Measurements from ENCODE around the gene KDM4C.

The KDM4C gene

GRCh38 chr9:6852243-6852963 is 94.6 kb downstream of the KDM4C start:
- in situ Hi-C loops (cut with MboI; ENCODE audit: low sequenced_read_pairs) = no loop called here

DNA sequence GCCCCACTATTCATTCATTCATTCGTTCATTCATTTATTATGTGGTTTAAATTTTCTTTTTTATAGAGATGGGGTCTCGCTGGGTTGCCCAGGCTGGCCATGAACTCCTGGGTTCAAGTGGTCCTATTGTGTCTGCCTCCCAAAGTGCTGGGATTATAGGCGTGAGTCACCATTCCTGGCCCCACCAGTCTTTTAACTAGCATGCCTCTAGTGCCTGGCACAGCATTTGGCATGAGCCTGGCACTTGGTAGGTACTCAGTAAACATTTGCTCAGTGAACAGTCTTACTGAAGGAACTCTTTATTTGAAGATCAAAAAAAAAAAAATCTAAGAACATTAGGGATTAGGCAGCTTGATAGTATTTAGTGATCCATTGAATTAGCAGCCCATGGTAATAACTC is 98.1 kb downstream of the KDM4C start:
- in situ Hi-C loops (cut with MboI; ENCODE audit: low sequenced_read_pairs) = no loop called here

GRCh38 chr9:6864102-6864501 is 106.3 kb downstream of the KDM4C start:
- in situ Hi-C loops (cut with MboI; ENCODE audit: low sequenced_read_pairs) = no loop called here

- in situ Hi-C loops (cut with MboI; ENCODE audit: low sequenced_read_pairs) = no loop called here
Measured at GRCh38 chr9:6869081-6869948, 111.5 kb downstream of the KDM4C start.

- in situ Hi-C loops (cut with MboI; ENCODE audit: low sequenced_read_pairs) = no loop called here
Measured at GRCh38 chr9:6870149-6870548, 112.4 kb downstream of the KDM4C start.

DNA sequence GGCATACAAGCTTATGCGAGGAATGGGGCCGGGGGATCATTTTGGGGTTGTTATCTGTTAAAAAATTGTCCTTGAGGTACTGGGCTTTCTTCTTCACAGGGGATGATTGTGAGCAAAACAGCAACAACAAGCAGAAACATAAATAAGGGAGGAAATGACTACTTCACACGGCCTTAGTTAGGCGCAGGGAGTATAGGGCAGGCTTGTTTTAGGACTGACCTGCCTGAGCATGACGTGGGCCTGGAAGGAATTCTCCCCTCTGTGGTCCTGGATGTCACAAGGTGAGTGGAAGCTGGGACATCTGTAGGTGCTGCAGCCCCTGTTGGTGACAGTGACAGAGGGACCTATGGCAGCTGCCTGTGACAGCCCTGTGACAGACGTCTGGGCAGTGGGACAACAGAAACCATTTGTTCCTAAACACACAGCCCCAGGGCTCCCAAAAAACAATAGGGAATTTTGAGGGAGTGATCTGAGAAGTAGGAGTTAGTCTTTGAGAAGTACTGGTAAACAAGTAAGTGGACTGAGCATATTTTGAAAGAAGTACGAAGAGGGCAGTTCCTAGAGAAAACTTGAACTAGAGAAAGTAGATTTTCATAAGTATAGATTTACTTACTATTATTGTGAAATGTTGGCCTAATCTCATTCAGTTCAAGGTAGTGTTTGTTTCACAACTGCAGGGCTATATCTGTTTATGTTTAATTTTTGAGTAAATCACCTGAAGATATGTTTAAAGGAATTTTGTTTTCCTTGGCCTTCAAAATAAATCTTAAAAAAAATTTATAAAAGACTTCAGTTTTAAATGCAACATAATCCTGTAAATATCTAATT is 113.1 kb downstream of the KDM4C start:
- in situ Hi-C loops (cut with MboI; ENCODE audit: low sequenced_read_pairs) = no loop called here

- in situ Hi-C loops (cut with MboI; ENCODE audit: low sequenced_read_pairs) = no loop called here
Measured at GRCh38 chr9:6873857-6874256, 116.1 kb downstream of the KDM4C start.

DNA sequence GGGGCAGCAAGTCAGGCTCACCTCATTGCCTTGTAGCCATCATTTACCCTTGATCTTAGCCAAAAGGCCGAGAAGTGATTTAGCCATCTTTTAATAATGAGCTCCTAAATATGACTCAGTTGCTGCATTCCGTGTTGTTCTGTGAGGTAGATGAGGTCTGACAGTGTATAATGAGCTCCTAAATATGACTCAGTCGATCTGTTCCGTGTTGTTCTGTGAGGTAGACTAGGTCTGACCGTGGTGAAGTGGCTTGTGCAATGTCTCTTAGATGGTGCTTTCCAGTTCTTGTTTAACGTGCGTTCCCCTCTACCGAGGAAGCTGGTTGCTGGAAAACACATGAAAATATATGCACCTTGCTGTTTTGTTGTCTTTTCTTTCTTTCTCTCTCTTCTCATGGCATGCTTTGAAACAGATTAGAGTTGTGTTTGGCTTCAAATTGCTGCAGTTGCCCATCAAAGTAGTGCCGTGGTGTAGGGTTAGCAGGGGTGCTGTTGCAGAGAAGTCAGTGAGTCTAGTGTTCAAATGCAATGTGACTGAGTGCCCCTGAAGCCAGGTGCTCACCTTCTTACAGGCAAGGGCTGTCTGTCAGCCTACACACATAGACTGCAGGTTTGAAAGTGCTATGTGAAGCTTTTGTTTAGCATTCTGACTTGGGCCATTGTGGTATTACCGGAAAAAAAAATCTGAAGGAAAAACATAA is 118.6 kb downstream of the KDM4C start:
- in situ Hi-C loops (cut with MboI; ENCODE audit: low sequenced_read_pairs) = no loop called here

DNA sequence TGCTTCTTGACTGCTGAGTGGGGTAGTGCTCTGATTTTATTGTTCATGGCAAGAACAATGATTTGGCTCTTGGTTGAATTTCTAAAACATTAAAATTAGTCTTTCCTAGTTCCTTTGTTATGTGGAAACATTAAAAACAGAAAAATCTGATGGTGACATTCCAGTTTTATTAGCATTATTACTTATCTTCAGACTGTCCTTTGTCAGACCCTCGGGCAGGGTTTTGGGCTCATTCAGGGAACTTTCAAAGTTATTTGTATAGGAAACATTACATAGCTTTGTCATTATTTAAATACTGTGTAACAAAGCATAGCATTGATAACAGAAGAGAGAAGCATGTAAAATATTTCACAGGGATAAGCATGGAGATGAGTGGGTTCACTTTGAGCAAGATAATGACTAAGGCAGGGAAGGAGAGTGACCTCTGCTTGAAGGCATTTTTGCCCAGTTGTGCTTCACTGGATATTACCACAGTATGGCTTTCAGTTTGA is 119.9 kb downstream of the KDM4C start:
- in situ Hi-C loops (cut with MboI; ENCODE audit: low sequenced_read_pairs) = no loop called here

DNA sequence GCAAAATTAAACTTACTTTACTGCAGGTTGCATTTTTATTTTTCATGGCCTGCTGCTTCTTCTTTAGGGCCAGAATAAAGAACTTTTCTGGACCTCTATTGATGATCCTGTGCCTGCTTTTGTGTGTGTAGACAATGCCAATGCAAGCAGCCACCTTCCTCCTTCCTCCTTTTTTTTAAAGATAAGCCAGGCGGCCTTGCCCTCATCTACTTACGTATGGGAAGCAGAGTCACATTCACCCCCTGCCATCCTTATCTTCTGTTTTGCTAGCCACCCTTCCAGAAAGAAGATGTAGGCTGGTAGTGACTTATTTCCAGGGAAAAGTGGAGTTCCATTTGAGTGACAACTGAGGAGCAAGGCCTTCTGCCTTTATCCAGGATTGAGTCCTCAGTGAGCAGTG is 122.9 kb downstream of the KDM4C start:
- in situ Hi-C loops (cut with MboI; ENCODE audit: low sequenced_read_pairs) = no loop called here

DNA sequence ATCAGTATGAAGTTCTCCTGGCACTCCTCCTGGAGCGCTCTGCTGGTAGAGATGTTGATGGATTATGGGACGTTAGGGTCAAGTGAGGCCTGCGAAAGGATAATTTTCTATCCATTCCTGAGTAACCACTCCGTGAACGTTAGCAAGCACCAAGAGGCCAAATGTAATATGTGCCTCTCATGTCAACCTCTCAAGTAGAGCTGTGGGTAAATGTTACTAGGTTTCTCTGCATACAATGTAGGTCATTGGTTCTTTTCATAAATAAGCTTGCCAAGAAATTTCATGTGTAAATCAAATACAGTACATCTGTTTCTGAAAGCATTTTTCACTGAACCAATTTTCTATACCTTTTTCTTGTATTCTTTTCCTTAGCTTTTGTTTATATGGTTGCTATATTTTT is 126.3 kb downstream of the KDM4C start:
- in situ Hi-C loops (cut with MboI; ENCODE audit: low sequenced_read_pairs) = no loop called here

GRCh38 chr9:6884990-6885389 is 127.2 kb downstream of the KDM4C start:
- in situ Hi-C loops (cut with MboI; ENCODE audit: low sequenced_read_pairs) = no loop called here

- in situ Hi-C loops (cut with MboI; ENCODE audit: low sequenced_read_pairs) = no loop called here
Measured at GRCh38 chr9:6887051-6887450, 129.3 kb downstream of the KDM4C start.

GRCh38 chr9:6889868-6890267 is 132.1 kb downstream of the KDM4C start:
- in situ Hi-C loops (cut with MboI; ENCODE audit: low sequenced_read_pairs) = no loop called here

DNA sequence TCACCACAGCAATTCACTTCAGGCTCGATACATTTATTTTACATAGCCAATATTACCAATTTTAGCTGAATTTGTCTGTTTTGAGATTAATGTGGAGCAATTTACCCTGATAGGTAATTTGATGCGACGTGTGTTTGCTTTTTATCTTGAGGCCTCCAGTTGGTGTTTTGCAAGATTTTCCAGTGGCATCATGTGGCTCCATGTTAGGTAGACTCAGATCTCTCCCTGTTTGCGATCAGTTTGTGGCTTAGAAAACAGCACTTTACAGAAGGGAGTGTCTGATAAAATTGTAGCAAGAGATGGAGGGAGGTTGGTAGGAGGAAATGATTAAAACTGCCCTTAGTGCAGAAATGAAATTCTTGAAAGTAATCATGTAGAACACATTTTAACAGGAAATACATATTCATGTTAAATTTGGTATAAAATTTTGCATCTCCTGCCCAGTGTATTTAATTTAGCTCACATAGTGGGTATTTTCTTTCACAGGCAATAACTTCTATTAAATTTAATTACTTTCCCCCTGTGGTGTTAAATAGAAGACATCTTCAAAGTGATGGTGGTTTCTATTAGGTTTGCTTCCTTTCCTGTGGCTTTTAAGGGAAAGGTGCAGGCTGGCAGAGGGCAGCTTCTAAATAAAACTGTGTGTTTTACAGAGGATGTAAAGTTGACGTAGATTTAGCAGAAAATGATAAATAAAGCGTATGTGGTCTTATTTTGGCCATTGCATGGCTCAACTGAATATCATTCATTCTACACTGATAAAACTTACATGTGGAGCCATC is 135.8 kb downstream of the KDM4C start:
- in situ Hi-C loops (cut with MboI; ENCODE audit: low sequenced_read_pairs) = no loop called here

GRCh38 chr9:6894135-6894534 is 136.4 kb downstream of the KDM4C start:
- in situ Hi-C loops (cut with MboI; ENCODE audit: low sequenced_read_pairs) = no loop called here

DNA sequence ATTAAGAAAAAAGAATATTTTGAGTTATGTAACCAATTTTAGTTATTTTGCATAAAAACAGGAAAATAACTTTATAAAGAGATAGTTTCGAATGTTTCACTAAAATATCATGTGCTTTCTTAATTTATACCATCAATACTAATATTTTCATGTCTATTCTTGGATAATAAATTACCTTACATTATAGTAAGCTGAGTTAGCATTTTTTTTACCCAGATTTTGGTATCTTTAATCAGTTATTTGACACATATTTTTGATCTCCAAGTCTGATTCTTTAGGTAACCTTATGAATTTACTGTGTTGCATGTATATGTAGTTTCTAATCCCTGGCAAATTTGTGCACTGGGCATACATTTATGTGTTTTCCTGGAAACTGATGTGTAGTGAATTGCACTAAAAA is 138.0 kb downstream of the KDM4C start:
- in situ Hi-C loops (cut with MboI; ENCODE audit: low sequenced_read_pairs) = no loop called here

DNA sequence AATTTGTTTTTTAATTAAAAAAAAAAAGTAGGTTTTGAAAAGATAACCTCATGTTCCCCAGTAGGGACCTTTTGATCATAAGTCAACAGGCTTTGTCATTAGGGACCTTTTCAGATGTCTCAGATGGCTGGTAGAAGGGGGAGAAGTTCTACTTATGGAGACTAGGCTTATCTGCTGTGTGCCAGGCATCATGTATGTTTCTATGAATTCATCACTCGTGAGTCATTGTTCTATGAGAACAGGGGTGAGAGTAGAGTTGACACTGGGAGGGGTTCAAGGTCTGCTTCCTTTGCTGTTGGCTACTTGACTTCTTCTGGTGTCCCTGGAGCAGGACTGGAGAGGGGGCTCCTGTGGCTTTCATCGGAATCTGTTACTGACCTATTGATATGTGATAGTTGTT is 138.8 kb downstream of the KDM4C start:
- in situ Hi-C loops (cut with MboI; ENCODE audit: low sequenced_read_pairs) = no loop called here

GRCh38 chr9:6897207-6897822 is 139.5 kb downstream of the KDM4C start:
- in situ Hi-C loops (cut with MboI; ENCODE audit: low sequenced_read_pairs) = no loop called here
